GM12874 (cell line): Measurements from ENCODE around the gene SCRN2.

ENCODE experiments used
- TF ChIP-seq, protein P1 (sequence below): IDR thresholded peaks from 2 replicates; pipeline ENCODE4 v1.5.1; 2011; ENCODE audit warnings: low read depth, mild to moderate bottlenecking, control low read depth, low read length, moderate library complexity; ENCODE audit not compliant: insufficient read depth

SCRN2 gene

DNA sequence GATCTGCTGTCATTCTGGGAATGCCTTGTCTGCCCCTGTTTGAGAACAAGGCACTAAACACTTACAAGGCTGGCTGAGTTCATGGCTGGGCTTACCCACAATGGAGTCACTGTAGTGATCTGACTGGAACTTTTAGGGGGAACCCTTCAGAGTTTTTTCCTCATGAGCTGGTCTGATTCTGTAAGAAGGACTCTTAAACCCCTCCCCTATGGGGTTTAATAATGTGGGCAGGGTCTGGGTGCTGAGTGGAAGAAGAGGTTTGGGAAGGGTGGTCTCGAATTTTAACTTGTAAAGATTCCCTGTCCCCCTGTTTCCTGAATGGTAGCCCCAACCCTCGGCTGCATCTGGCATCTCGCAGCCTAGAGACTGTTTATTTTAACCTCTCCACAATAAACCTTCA is 50.0 kb downstream of the SCRN2 start:
- TF ChIP-seq, protein P1, sequence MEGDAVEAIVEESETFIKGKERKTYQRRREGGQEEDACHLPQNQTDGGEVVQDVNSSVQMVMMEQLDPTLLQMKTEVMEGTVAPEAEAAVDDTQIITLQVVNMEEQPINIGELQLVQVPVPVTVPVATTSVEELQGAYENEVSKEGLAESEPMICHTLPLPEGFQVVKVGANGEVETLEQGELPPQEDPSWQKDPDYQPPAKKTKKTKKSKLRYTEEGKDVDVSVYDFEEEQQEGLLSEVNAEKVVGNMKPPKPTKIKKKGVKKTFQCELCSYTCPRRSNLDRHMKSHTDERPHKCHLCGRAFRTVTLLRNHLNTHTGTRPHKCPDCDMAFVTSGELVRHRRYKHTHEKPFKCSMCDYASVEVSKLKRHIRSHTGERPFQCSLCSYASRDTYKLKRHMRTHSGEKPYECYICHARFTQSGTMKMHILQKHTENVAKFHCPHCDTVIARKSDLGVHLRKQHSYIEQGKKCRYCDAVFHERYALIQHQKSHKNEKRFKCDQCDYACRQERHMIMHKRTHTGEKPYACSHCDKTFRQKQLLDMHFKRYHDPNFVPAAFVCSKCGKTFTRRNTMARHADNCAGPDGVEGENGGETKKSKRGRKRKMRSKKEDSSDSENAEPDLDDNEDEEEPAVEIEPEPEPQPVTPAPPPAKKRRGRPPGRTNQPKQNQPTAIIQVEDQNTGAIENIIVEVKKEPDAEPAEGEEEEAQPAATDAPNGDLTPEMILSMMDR: no peak

DNA sequence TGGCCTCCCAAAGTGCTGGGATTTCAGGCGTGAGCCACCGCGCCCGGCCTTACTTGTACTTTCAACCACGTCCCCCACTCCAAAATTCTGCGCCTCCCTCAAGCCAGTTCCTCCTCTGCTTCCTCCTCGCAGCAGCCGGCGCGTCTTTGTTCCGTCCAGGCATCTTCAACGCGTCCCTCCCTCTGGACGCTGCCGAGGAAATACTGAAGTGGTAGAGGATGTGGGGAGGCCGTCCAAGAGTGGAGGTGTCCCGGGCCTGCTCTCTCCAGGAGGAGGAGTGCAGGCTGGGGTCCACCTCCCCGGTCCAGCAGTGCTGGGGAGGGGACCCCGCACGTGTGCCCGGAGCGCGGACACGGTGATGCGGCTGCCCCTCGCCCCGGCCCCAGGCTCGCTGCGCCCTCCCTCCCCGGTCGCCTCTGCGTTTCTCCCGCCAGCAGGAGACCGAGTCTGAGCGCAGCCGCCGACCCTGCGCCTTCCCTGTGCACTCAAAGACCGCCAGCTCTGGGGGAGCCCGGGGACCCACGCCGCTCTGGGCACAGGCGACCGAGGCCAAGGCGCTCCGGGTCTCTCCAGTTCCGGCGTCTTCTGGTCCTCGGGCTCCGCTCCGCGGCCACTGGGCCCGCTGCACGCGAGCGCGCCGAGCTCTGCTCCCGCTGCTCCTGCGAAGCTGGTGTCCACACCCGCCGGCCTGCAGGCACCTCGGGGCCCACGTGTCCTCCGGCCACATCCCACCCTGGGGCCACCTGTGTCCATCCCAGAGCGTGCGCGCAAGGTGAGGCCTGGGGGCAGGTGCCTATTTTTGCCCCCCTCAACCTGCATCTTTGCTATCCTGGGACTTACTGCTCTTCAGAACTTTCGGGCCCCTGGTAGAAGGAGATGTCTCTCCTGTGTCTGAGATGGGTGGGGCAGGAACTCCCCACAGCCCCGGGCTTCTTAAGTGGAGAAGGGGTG is 51.2 kb downstream of the SCRN2 start:
- TF ChIP-seq, protein P1: peak; percentile 75
